H1 (cell line): ENCODE data around the gene GRIK2. TPM values are rescaled to one million over a fixed set of nuclear protein-coding genes. Genes with fewer than 3 reads are reported as not detected.

Experiments used
- CTCF ChIA-PET: fragments of 300-600 bp; sonication (Branson Sonifier 250); formaldehyde crosslinking; loops from one replicate; lab custom pipeline; 2021; ENCODE audit not compliant: partially characterized antibody; lab: Charles Lee
- POLR2A ChIA-PET: fragments of 300-600 bp; sonication (Branson Sonifier 250); formaldehyde crosslinking; loops from one replicate; lab custom pipeline; 2021; ENCODE audit warnings: inconsistent platforms; ENCODE audit not compliant: partially characterized antibody; lab: Charles Lee
- DNase-seq, 2 experiments: peaks; one replicate each; pipeline versions ENCODE4 v3.0.0 to v3.0.0-alpha.2; 2010 to 2022; ENCODE audit warnings: low spot score in 2 of 2, low read depth in 1 of 2, mixed read lengths in 1 of 2
- FAIRE-seq: peaks from 2 replicates; lab custom pipeline; 2011; peaks lifted over from hg19 to GRCh38; lab: Jason Lieb, UNC
- H2AFZ ChIP-seq: 2 replicates; pipeline ENCODE4 v1.8.1; 2012; ENCODE audit warnings: low read length, inconsistent platforms
- H2AK5ac ChIP-seq: 2 replicates; pipeline ENCODE4 v1.6.1; 2013; ENCODE audit warnings: low read depth, low read length
- H2BK120ac ChIP-seq: replicated peaks from 2 replicates; pipeline ENCODE3; 2013; ENCODE audit warnings: low read depth, low read length, inconsistent platforms
- H2BK12ac ChIP-seq: 2 replicates; pipeline ENCODE4 v1.6.1; 2013; ENCODE audit warnings: low read depth, low read length
- H2BK15ac ChIP-seq: 2 replicates; pipeline ENCODE4 v1.6.1; 2013; ENCODE audit warnings: low read length
- H2BK20ac ChIP-seq: 2 replicates; pipeline ENCODE4 v1.6.1; 2013; ENCODE audit warnings: low read length
- H2BK5ac ChIP-seq: 2 replicates; pipeline ENCODE4 v1.6.1; 2013; ENCODE audit warnings: low read depth, low read length
- H3K14ac ChIP-seq: 2 replicates; pipeline ENCODE4 v1.6.1; 2013; ENCODE audit warnings: inconsistent platforms; ENCODE audit not compliant: insufficient read length
- H3K18ac ChIP-seq: 2 replicates; pipeline ENCODE4 v1.6.1; 2013; ENCODE audit warnings: low read length; ENCODE audit errors: extremely low read depth
- H3K23ac ChIP-seq: 2 replicates; pipeline ENCODE4 v1.6.1; 2013; ENCODE audit warnings: inconsistent platforms; ENCODE audit not compliant: insufficient read length
- H3K23me2 ChIP-seq: 2 replicates; pipeline ENCODE4 v1.6.1; 2013; ENCODE audit warnings: low read depth, low read length
- H3K27ac ChIP-seq: 2 replicates; pipeline ENCODE4 v1.6.1; 2011; ENCODE audit warnings: low read depth, low read length, inconsistent platforms
- H3K27me3 ChIP-seq, 4 experiments: replicated peaks in 1 of 4; 1 replicate in 1 of 4; 2 replicates in 3 of 4; pipeline versions ENCODE4 v1.6.1 to v1.8.1; 2011 to 2013; ENCODE audit warnings: low read length in 3 of 4, mild to moderate bottlenecking in 3 of 4, inconsistent platforms in 2 of 4, mixed read lengths in 2 of 4, moderate library complexity in 1 of 4; ENCODE audit not compliant: control insufficient read depth in 3 of 4, insufficient read depth in 3 of 4; ENCODE audit errors: extremely low read depth in 1 of 4
- H3K36me3 ChIP-seq, 4 experiments: 2 replicates each; pipeline versions ENCODE4 v1.6.1 to v1.8.1; 2011 to 2013; ENCODE audit warnings: mild to moderate bottlenecking in 4 of 4, low read length in 3 of 4, moderate library complexity in 2 of 4, control low read depth in 1 of 4, inconsistent platforms in 1 of 4; ENCODE audit not compliant: insufficient read depth in 4 of 4, control insufficient read depth in 2 of 4
- H3K4ac ChIP-seq: replicated peaks from 2 replicates; pipeline ENCODE3; 2013; ENCODE audit warnings: low read length, low read depth, mixed read lengths, inconsistent platforms; ENCODE audit not compliant: insufficient read length
- H3K4me1 ChIP-seq, 4 experiments: replicated peaks in 1 of 4; 1 replicate in 1 of 4; 2 replicates in 3 of 4; pipeline versions ENCODE4 v1.6.1 to v1.8.1; 2011 to 2013; ENCODE audit warnings: low read length in 3 of 4, inconsistent platforms in 2 of 4, mixed read lengths in 1 of 4; ENCODE audit not compliant: insufficient read depth in 4 of 4, control insufficient read depth in 3 of 4
- H3K4me2 ChIP-seq, 2 experiments: 2 replicates each; pipeline versions ENCODE4 v1.6.1 to v1.8.1; 2011 to 2013; ENCODE audit warnings: low read depth in 2 of 2, low read length in 2 of 2, control low read depth in 1 of 2, inconsistent platforms in 1 of 2, mild to moderate bottlenecking in 1 of 2; ENCODE audit not compliant: insufficient read depth in 1 of 2
- H3K4me3 ChIP-seq, 4 experiments: fragments of 200-600, 300-600 bp in 1 of 4; sonication (generic), shearing (Covaris generic), sonication (Bioruptor Twin) in 1 of 4; 2 replicates each; pipeline versions ENCODE4 v1.5.1 to v1.8.1; 2011 to 2016; ENCODE audit warnings: low read length in 4 of 4, low read depth in 3 of 4, control low read depth in 2 of 4, inconsistent platforms in 2 of 4, mild to moderate bottlenecking in 2 of 4, mixed read lengths in 1 of 4, moderate library complexity in 1 of 4; ENCODE audit not compliant: insufficient read depth in 2 of 4; ENCODE audit errors: extremely low read depth in 1 of 4
- H3K56ac ChIP-seq: replicated peaks from 2 replicates; pipeline ENCODE3; 2013; ENCODE audit warnings: low read depth, mild to moderate bottlenecking, mixed read lengths, low read length, inconsistent platforms; ENCODE audit not compliant: insufficient read length
- H3K79me1 ChIP-seq: 2 replicates; pipeline ENCODE4 v1.6.1; 2013; ENCODE audit warnings: low read depth, low read length, control low read depth
- H3K79me2 ChIP-seq, 2 experiments: 2 replicates each; pipeline versions ENCODE4 v1.6.1 to v1.8.1; 2012 to 2013; ENCODE audit warnings: low read length in 2 of 2, mild to moderate bottlenecking in 2 of 2, inconsistent platforms in 1 of 2; ENCODE audit not compliant: insufficient read depth in 2 of 2, control insufficient read depth in 1 of 2
- H3K9ac ChIP-seq, 4 experiments: replicated peaks in 1 of 4; 1 replicate in 1 of 4; 2 replicates in 3 of 4; pipeline versions ENCODE4 v1.6.1 to v1.8.1; 2011 to 2013; ENCODE audit warnings: low read depth in 3 of 4, low read length in 3 of 4, control low read depth in 2 of 4, mild to moderate bottlenecking in 2 of 4, moderate library complexity in 2 of 4, inconsistent platforms in 1 of 4; ENCODE audit errors: extremely low read depth in 1 of 4
- H3K9me3 ChIP-seq, 2 experiments: 2 replicates each; pipeline versions ENCODE4 v1.6.1 to v1.8.1; 2012 to 2013; ENCODE audit warnings: mild to moderate bottlenecking in 2 of 2, moderate library complexity in 2 of 2, control low read depth in 1 of 2, inconsistent platforms in 1 of 2, low read depth in 1 of 2, low read length in 1 of 2, mixed read lengths in 1 of 2; ENCODE audit not compliant: insufficient read depth in 2 of 2
- H4K20me1 ChIP-seq, 2 experiments: replicated peaks in 1 of 2; 2 replicates each; pipeline versions ENCODE3 to v1.8.1; 2011 to 2013; ENCODE audit warnings: inconsistent platforms in 2 of 2, low read length in 2 of 2, mild to moderate bottlenecking in 1 of 2; ENCODE audit not compliant: insufficient read depth in 2 of 2, control insufficient read depth in 1 of 2
- H4K5ac ChIP-seq: 2 replicates; pipeline ENCODE4 v1.6.1; 2013; ENCODE audit warnings: low read length, low read depth, mixed read lengths, inconsistent platforms; ENCODE audit not compliant: insufficient read length
- H4K8ac ChIP-seq: 2 replicates; pipeline ENCODE4 v1.8.0; 2013; ENCODE audit warnings: mild to moderate bottlenecking, moderate library complexity, low read length, inconsistent platforms; ENCODE audit not compliant: insufficient read depth; ENCODE audit errors: extremely low read depth
- H4K91ac ChIP-seq: replicated peaks from 2 replicates; pipeline ENCODE3; 2013; ENCODE audit warnings: low read length, mixed read lengths, inconsistent platforms; ENCODE audit not compliant: insufficient read length
- BCL11A ChIP-seq, 2 experiments: IDR thresholded peaks; one replicate each; pipeline ENCODE4 v1.6.1; 2011; ENCODE audit warnings: low read depth in 2 of 2, low read length in 2 of 2, mild to moderate bottlenecking in 2 of 2
- CTBP2 ChIP-seq: IDR thresholded peaks from 2 replicates; pipeline ENCODE4 v1.7.0; 2011; ENCODE audit warnings: borderline replicate concordance, mild to moderate bottlenecking, moderate library complexity, mixed read lengths, low read length; ENCODE audit not compliant: insufficient read depth, insufficient read length
- EP300 ChIP-seq, 2 experiments: IDR thresholded peaks; 1 replicate in 1 of 2; 2 replicates in 1 of 2; pipeline ENCODE4 v1.6.1; 2011 to 2012; ENCODE audit warnings: low read depth in 2 of 2, low read length in 2 of 2, mild to moderate bottlenecking in 2 of 2, borderline replicate concordance in 1 of 2, inconsistent platforms in 1 of 2, moderate library complexity in 1 of 2
- HDAC6 ChIP-seq: IDR thresholded peaks from one replicate; pipeline ENCODE4 v1.7.1; 2012; ENCODE audit warnings: low read depth, mild to moderate bottlenecking, inconsistent platforms, low read length, moderate library complexity
- MAFK ChIP-seq: IDR thresholded peaks from 2 replicates; pipeline ENCODE4 v1.6.1; 2012; ENCODE audit warnings: low read depth, mild to moderate bottlenecking, improper control_type of control experiment, low read length
- POLR2A ChIP-seq, 2 experiments: IDR thresholded peaks; 1 replicate in 1 of 2; 2 replicates in 1 of 2; pipeline ENCODE4 v1.6.1; 2011; ENCODE audit warnings: low read depth in 2 of 2, low read length in 2 of 2, mild to moderate bottlenecking in 2 of 2; ENCODE audit errors: control extremely low read depth in 1 of 2
- POLR2AphosphoS5 ChIP-seq: IDR thresholded peaks from 2 replicates; pipeline ENCODE4 v1.6.1; 2011; ENCODE audit warnings: low read depth, low read length
- POU5F1 ChIP-seq: IDR thresholded peaks from 2 replicates; pipeline ENCODE4 v1.6.1; 2011; ENCODE audit warnings: low read depth, mild to moderate bottlenecking, low read length, moderate library complexity
- RFX5 ChIP-seq: IDR thresholded peaks from 2 replicates; pipeline ENCODE4 v1.6.1; 2011; ENCODE audit warnings: low read depth, low read length, improper control_type of control experiment, borderline replicate concordance
- TAF1 ChIP-seq: IDR thresholded peaks from 2 replicates; pipeline ENCODE4 v1.6.1; 2011; ENCODE audit warnings: mild to moderate bottlenecking, low read depth, low read length
- WGBS, 2 experiments: shearing (Covaris generic) in 1 of 2; methylation state at CpG; one replicate each; pipeline versions ENCODE4 v1.1.6 to v1.1.7; 2013 to 2015; ENCODE audit warnings: low lambda C conversion rate in 2 of 2, mixed read lengths in 2 of 2, inconsistent platforms in 1 of 2, low coverage in 1 of 2, missing lambda C conversion rate in 1 of 2; ENCODE audit not compliant: insufficient replicate concordance in 2 of 2, insufficient coverage in 1 of 2, insufficient read length in 1 of 2; ENCODE audit errors: extremely low coverage in 1 of 2, missing lambda C conversion rate in 1 of 2; 5-methylcytosine and 5-hydroxymethylcytosine counted together
- polyA plus RNA-seq, 7 experiments: library from polyadenylated mRNA; depleted of rRNA in 3 of 7; stranded (reverse) in 5 of 7; unstranded in 2 of 7; fragments of >200 nt in 5 of 7; fragments of 200-250 nt in 2 of 7; gene quantifications; 1 replicate in 5 of 7; 2 replicates in 1 of 7; 4 replicates in 1 of 7; pipeline versions ENCODE4 v1.2.1 to v1.2.3, GENCODE V29; 2011 to 2013; ENCODE audit warnings: missing spikeins in 2 of 7, mixed read lengths in 2 of 7
- total RNA-seq: library from RNA; stranded (reverse); fragmentation: NEBNext Ultra II Directional; extraction: Animal tissue kit (Norgen Biotek cat#: 25700); gene quantifications from 2 replicates; pipeline ENCODE4 v1.2.1, GENCODE V29; 2021
- TF ChIP-seq, protein P1 (sequence below): IDR thresholded peaks from 2 replicates; pipeline ENCODE4 v1.6.1; 2011; ENCODE audit warnings: low read depth, mild to moderate bottlenecking, low read length; ENCODE audit not compliant: insufficient read depth
- TF ChIP-seq, protein P2 (sequence below): IDR thresholded peaks from 2 replicates; pipeline ENCODE4 v1.6.1; 2012; ENCODE audit warnings: low read length, inconsistent platforms

The GRIK2 gene
- total and polyA plus RNA-seq, 2 of the 8 experiments (the other 6 are each of a cell fraction or from before 2014, with no cell fraction given): 1.8 to 2.2 TPM

DNA sequence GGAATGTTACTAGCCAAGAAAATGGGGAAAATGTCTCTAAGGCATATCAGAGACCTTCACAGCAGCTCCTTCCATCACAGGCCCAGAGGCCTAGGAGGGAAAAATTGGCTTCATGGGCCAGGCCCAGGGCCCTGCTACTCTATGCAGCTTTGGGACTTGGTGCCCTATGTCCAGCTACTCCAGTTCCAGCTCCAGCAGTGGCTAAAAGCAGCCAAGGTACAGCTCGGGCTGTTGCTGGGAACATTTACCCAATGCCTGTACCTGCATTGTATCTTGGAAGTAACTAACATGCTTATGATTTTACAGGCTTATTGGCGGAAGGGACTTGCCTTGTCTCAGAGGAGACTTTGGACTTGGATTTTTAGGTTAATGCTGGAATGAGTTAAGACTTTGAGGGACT is 390.6 kb downstream of the GRIK2 start:
- Histone ChIP-seq H3K56ac (no peak overlapping the region), H3K4ac (no peak overlapping the region), H3K79me1 (no peaks in the 10 kb centered on the region), H3K27ac (no peak overlapping the region), H3K4me2 (no peak overlapping the region), H3K36me3 (no peaks in the 10 kb centered on the region), H2BK15ac (no peak overlapping the region), H2BK5ac (no peak overlapping the region), H2BK120ac (no peak overlapping the region), H3K27me3 (no peaks in the 10 kb centered on the region), H4K91ac (no peak overlapping the region), H2BK20ac (no peak overlapping the region), H3K14ac (no peak overlapping the region), H2AFZ (0 out of 2 replicates have a peak overlapping the region, but pooled peaks have one; percentile 18), H2AK5ac (no peak overlapping the region), H4K5ac (no peak overlapping the region), H3K23me2 (no peaks in the 10 kb centered on the region), H2BK12ac (peak overlapping the region; percentile 7; the same call in 1 of the 2 replicates), H3K4me3 (no peak overlapping the region), H3K4me1 (no peaks in the 10 kb centered on the region), H4K20me1 (no peaks in the 10 kb centered on the region), H3K18ac (no peak overlapping the region), H3K23ac (no peak overlapping the region), H4K8ac (0 out of 2 replicates have a peak overlapping the region, but pooled peaks have one; percentile 51), H3K79me2 (no peaks in the 10 kb centered on the region), H3K9me3 (no peaks in the 10 kb centered on the region), H3K9ac (no peak overlapping the region)
- 84% methylated on average over 2 of the region's 2 CpGs; no CpG with 5 or more reads in 1 of the 2 experiments for WGBS, 2 experiments
- FAIRE-seq: no peak
- ChIA-PET CTCF (no interaction called here), POLR2A (no interaction called here)
- DNase-seq: no peak
- no peak for TF ChIP-seq CTBP2
- TF ChIP-seq, protein P1, sequence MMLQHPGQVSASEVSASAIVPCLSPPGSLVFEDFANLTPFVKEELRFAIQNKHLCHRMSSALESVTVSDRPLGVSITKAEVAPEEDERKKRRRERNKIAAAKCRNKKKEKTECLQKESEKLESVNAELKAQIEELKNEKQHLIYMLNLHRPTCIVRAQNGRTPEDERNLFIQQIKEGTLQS: no peak
- no peak for TF ChIP-seq POLR2AphosphoS5
- TF ChIP-seq, protein P2, sequence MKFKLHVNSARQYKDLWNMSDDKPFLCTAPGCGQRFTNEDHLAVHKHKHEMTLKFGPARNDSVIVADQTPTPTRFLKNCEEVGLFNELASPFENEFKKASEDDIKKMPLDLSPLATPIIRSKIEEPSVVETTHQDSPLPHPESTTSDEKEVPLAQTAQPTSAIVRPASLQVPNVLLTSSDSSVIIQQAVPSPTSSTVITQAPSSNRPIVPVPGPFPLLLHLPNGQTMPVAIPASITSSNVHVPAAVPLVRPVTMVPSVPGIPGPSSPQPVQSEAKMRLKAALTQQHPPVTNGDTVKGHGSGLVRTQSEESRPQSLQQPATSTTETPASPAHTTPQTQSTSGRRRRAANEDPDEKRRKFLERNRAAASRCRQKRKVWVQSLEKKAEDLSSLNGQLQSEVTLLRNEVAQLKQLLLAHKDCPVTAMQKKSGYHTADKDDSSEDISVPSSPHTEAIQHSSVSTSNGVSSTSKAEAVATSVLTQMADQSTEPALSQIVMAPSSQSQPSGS: no peak
- TF ChIP-seq EP300 (IDR thresholded peaks at IDR 0.05; ENCODE audit: borderline replicate concordance in 1 of 2, low read depth in 2 of 2, low read length in 2 of 2): no peak
- no peak for TF ChIP-seq TAF1
- no peak for TF ChIP-seq BCL11A (IDR thresholded peaks at IDR 0.05; ENCODE audit: low read depth in 2 of 2, low read length in 2 of 2)
- TF ChIP-seq MAFK: no peak
- no peak for TF ChIP-seq POLR2A (IDR thresholded peaks at IDR 0.05; ENCODE audit: control extremely low read depth in 1 of 2, low read depth in 2 of 2, low read length in 2 of 2)
- TF ChIP-seq POU5F1: no peak
- no peak for TF ChIP-seq RFX5
- no peak for TF ChIP-seq HDAC6
